HUES6 (cell line): ENCODE results near the gene SPEF1.

Experiments
- H3K27ac ChIP-seq: 2 replicates; pipeline ENCODE4 v1.7.0; 2013; ENCODE audit warnings: low read depth, mild to moderate bottlenecking, low read length, inconsistent platforms
- H3K27me3 ChIP-seq: 2 replicates; pipeline ENCODE4 v1.6.1; 2013; ENCODE audit warnings: low read length; ENCODE audit not compliant: control insufficient read depth, insufficient read depth
- H3K36me3 ChIP-seq: 2 replicates; pipeline ENCODE4 v1.6.1; 2013; ENCODE audit warnings: low read length; ENCODE audit not compliant: control insufficient read depth, insufficient read depth
- H3K4me1 ChIP-seq: 2 replicates; pipeline ENCODE4 v1.6.1; 2013; ENCODE audit warnings: low read length; ENCODE audit not compliant: control insufficient read depth, insufficient read depth
- H3K4me3 ChIP-seq: 2 replicates; pipeline ENCODE4 v1.5.1; 2013; ENCODE audit warnings: low read depth, low read length
- H3K9ac ChIP-seq: one replicate; pipeline ENCODE4 v1.6.1; 2013; ENCODE audit warnings: mild to moderate bottlenecking, low read length
- H3K9me3 ChIP-seq: 2 replicates; pipeline ENCODE4 v1.6.1; 2013; ENCODE audit warnings: low read depth, low read length; ENCODE audit not compliant: control insufficient read depth, insufficient read depth

Gene SPEF1

DNA sequence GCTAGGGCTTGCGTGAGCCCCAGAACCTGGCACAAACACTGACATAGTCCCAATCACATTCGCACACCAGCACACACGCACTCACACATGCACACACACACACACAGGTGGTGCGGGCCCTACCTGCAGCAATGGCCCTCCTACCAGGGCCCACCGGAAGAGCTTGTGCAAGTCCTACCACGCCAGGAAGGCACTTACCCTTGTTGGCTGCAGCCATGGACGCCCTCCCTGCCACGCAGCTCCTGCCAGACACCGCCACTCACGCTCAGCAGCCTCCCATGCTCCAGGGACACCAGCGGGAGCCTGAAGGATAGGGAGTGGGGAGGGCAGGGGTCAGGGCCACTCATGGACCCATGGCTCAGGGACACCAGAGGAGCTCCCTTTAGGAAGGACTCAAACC lies 21.4 kb downstream of the SPEF1 start:
- peaks cover 42% of the 10 kb centered on the region for H3K36me3 ChIP-seq
- H3K9ac ChIP-seq, result no peak overlapping the region
- no peak overlapping the region for H3K27ac ChIP-seq
- H3K4me3 ChIP-seq, result no peak overlapping the region
- H3K9me3 ChIP-seq, result no peaks in the 10 kb centered on the region
- H3K4me1 ChIP-seq, result 0 out of 2 replicates have a peak, but pooled peaks cover 4% of the 10 kb centered on the region
- no peaks in the 10 kb centered on the region for H3K27me3 ChIP-seq

GRCh38 chr20:3759316-3759823 lies 21.9 kb downstream of the SPEF1 start:
- Histone ChIP-seq H3K9ac (no peak overlapping the region), H3K9me3 (no peaks in the 10 kb centered on the region), H3K27me3 (no peaks in the 10 kb centered on the region), H3K27ac (no peak overlapping the region), H3K4me1 (0 out of 2 replicates have a peak, but pooled peaks cover 4% of the 10 kb centered on the region), H3K36me3 (peaks cover 43% of the 10 kb centered on the region), H3K4me3 (no peak overlapping the region)

GRCh38 chr20:3758566-3758965 lies 22.7 kb downstream of the SPEF1 start:
- H3K9me3 ChIP-seq, result no peaks in the 10 kb centered on the region
- H3K4me3 ChIP-seq, result no peak overlapping the region
- H3K9ac ChIP-seq, result no peak overlapping the region
- no peaks in the 10 kb centered on the region for H3K27me3 ChIP-seq
- H3K27ac ChIP-seq, result no peak overlapping the region
- H3K4me1 ChIP-seq, result 0 out of 2 replicates have a peak, but pooled peaks cover 4% of the 10 kb centered on the region
- peaks cover 43% of the 10 kb centered on the region for H3K36me3 ChIP-seq

- H3K36me3 ChIP-seq, result peaks cover 43% of the 10 kb centered on the region
- H3K27me3 ChIP-seq, result peaks cover 7% of the 10 kb centered on the region
- no peaks in the 10 kb centered on the region for H3K9me3 ChIP-seq
- no peak overlapping the region for H3K27ac ChIP-seq
- peaks cover 11% of the 10 kb centered on the region for H3K4me1 ChIP-seq
- no peak overlapping the region for H3K4me3 ChIP-seq
- H3K9ac ChIP-seq, result no peak overlapping the region
Observed at GRCh38 chr20:3757268-3757667, 24.0 kb downstream of the SPEF1 start.

- H3K9ac ChIP-seq, result no peak overlapping the region
- H3K36me3 ChIP-seq, result peaks cover 38% of the 10 kb centered on the region
- no peak overlapping the region for H3K4me3 ChIP-seq
- no peaks in the 10 kb centered on the region for H3K9me3 ChIP-seq
- H3K27me3 ChIP-seq, result peaks cover 20% of the 10 kb centered on the region
- peaks cover 11% of the 10 kb centered on the region for H3K4me1 ChIP-seq
- H3K27ac ChIP-seq, result no peak overlapping the region
Observed at GRCh38 chr20:3755814-3756480, 25.3 kb downstream of the SPEF1 start.

GRCh38 chr20:3755269-3755668 lies 26.0 kb downstream of the SPEF1 start:
- Histone ChIP-seq H3K4me1 (peaks cover 9% of the 10 kb centered on the region), H3K9me3 (no peaks in the 10 kb centered on the region), H3K27ac (no peak overlapping the region), H3K27me3 (peaks cover 27% of the 10 kb centered on the region), H3K9ac (no peak overlapping the region), H3K36me3 (peaks cover 38% of the 10 kb centered on the region), H3K4me3 (no peak overlapping the region)

GRCh38 chr20:3754276-3754630 lies 27.0 kb downstream of the SPEF1 start:
- Histone ChIP-seq H3K9me3 (no peaks in the 10 kb centered on the region), H3K36me3 (peaks cover 34% of the 10 kb centered on the region), H3K27me3 (peaks cover 36% of the 10 kb centered on the region)

DNA sequence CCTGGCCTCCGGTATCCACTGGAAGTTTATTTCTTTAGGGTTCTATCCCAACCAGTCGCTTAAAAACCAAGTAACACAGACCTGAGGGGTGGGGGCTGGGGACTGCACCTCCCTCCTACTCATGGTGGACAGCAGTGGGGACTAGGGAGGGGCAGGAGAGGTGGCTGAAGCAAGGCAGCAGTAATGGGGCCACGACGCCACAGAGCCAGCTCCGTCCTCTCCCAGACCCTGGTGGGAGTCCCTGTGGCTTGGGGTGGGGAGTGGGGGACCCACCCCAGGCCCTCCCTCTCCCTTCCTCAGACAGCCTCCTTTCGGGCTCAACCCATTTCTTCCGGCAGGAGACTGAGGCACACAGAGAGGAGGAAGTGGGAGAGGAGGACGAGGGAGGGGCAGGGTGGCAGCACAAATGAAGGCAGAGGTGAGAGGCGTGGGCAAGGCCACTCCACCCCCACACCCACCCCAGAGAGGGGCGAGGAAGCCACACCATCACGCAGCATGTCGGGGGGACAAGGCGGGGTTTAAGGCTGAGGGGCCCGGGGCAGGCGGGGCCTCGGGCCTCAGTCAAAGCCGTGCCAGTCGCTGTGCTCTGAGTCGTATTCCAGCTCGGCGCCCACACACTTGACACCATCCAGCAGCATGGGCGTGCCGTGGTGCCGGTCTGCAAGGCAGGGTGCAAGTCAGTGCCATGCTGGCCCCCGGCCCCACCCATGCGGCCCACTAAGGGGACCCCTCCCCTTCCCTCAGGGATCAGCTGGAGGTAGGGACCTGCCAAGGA lies 27.6 kb downstream of the SPEF1 start:
- H3K27ac ChIP-seq, result no peak overlapping the region
- H3K4me1 ChIP-seq, result peaks cover 16% of the 10 kb centered on the region
- H3K27me3 ChIP-seq, result peaks cover 42% of the 10 kb centered on the region
- peaks cover 31% of the 10 kb centered on the region for H3K36me3 ChIP-seq
- no peak overlapping the region for H3K4me3 ChIP-seq
- no peaks in the 10 kb centered on the region for H3K9me3 ChIP-seq
- H3K9ac ChIP-seq, result no peak overlapping the region

More at GRCh38 chr20:3754276-3754630, 27.0 kb downstream of the SPEF1 start:
- Histone ChIP-seq H3K27ac (no peak overlapping the region), H3K4me3 (no peak overlapping the region), H3K4me1 (peaks cover 16% of the 10 kb centered on the region), H3K9ac (no peak overlapping the region)

GRCh38 chr20:3753098-3753497 lies 28.1 kb downstream of the SPEF1 start:
- no peak overlapping the region for H3K4me3 ChIP-seq
- no peak overlapping the region for H3K9ac ChIP-seq
- peaks cover 48% of the 10 kb centered on the region for H3K27me3 ChIP-seq
- peaks cover 16% of the 10 kb centered on the region for H3K4me1 ChIP-seq
- no peak overlapping the region for H3K27ac ChIP-seq
- no peaks in the 10 kb centered on the region for H3K9me3 ChIP-seq
- peaks cover 25% of the 10 kb centered on the region for H3K36me3 ChIP-seq

- no peaks in the 10 kb centered on the region for H3K9me3 ChIP-seq
- H3K4me1 ChIP-seq, result peaks cover 16% of the 10 kb centered on the region
- H3K36me3 ChIP-seq, result peaks cover 19% of the 10 kb centered on the region
- H3K9ac ChIP-seq, result no peak overlapping the region
- peak overlapping the region; percentile 67 for H3K4me3 ChIP-seq
- H3K27me3 ChIP-seq, result peaks cover 55% of the 10 kb centered on the region
- no peak overlapping the region for H3K27ac ChIP-seq
Observed at GRCh38 chr20:3752386-3752759, 28.9 kb downstream of the SPEF1 start.

DNA sequence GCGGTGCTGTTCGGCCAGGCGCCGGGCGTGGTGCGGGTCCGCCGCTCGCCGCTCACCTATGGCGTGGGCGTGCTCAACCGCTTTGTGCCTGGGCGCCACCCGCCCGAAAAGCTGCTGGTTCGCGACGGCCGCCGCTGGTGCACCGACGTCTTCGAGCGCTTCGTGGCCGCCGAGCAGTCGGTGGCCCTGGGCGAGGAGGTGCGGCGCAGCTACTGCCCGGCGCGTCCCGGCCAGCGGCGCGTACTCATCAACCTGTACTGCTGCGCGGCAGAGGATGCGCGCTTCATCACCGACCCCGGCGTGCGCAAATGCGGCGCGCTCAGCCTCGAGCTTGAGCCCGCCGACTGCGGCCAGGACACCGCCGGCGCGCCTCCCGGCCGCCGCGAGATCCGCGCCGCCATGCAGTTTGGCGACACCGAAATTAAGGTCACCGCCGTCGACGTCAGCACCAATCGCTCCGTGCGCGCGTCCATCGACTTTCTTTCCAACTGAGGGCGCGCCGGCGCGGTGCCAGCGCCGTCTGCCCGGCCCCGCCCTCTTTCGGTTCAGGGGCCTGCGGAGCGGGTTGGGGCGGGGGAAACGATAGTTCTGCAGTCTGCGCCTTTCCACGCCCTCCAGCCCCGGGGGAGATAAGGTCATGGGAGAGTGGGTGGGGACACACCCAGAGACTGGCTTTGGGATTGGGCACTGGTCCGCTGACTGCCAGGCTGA lies 29.4 kb downstream of the SPEF1 start:
- Histone ChIP-seq H3K4me3 (peak overlapping the region; percentile 67), H3K4me1 (peaks cover 16% of the 10 kb centered on the region), H3K27ac (no peak overlapping the region), H3K36me3 (peaks cover 19% of the 10 kb centered on the region), H3K9me3 (no peaks in the 10 kb centered on the region), H3K9ac (peak overlapping the region; percentile 37), H3K27me3 (peaks cover 61% of the 10 kb centered on the region)
